Osteoblast (primary cell): Measurements from ENCODE around the gene ARNT2. TPM values are rescaled to one million over a fixed set of nuclear protein-coding genes. Genes with fewer than 3 reads are reported as not detected.

Source experiments
- DNase-seq: peaks from one replicate; pipeline ENCODE4 v3.0.0; 2011; ENCODE audit warnings: low spot score, mixed read lengths; ENCODE audit not compliant: insufficient read length; ENCODE audit errors: missing footprints
- H2AFZ ChIP-seq: 2 replicates; pipeline ENCODE4 v1.6.0; 2011; ENCODE audit warnings: mild to moderate bottlenecking, low read length
- H3K27ac ChIP-seq: 2 replicates; pipeline ENCODE4 v1.5.1; 2011; ENCODE audit warnings: mild to moderate bottlenecking, low read depth, low read length, moderate library complexity
- H3K27me3 ChIP-seq: 2 replicates; pipeline ENCODE4 v1.6.0; 2012; ENCODE audit warnings: mild to moderate bottlenecking, control low read depth, inconsistent platforms, low read length, moderate library complexity; ENCODE audit not compliant: insufficient read depth
- H3K36me3 ChIP-seq: 2 replicates; pipeline ENCODE4 v1.5.1; 2011; ENCODE audit warnings: mild to moderate bottlenecking, low read length, control low read depth, moderate library complexity; ENCODE audit not compliant: insufficient read depth
- H3K4me1 ChIP-seq: 2 replicates; pipeline ENCODE4 v1.5.1; 2011; ENCODE audit warnings: mild to moderate bottlenecking, low read length, control low read depth, moderate library complexity; ENCODE audit not compliant: insufficient read depth
- H3K4me2 ChIP-seq: 2 replicates; pipeline ENCODE4 v1.6.0; 2011; ENCODE audit warnings: mild to moderate bottlenecking, low read length; ENCODE audit not compliant: insufficient read depth
- H3K4me3 ChIP-seq: fragments of 200-600 bp; sonication (generic); 3 replicates; pipeline ENCODE4 v1.5.1; 2012; ENCODE audit warnings: mild to moderate bottlenecking, low read length, inconsistent platforms; ENCODE audit not compliant: insufficient read depth
- H3K79me2 ChIP-seq: 2 replicates; pipeline ENCODE4 v1.6.0; 2012; ENCODE audit warnings: mild to moderate bottlenecking, low read length, control low read depth, inconsistent platforms; ENCODE audit not compliant: insufficient read depth
- H3K9me3 ChIP-seq: 2 replicates; pipeline ENCODE4 v1.5.1; 2011; ENCODE audit warnings: low read depth, low read length, control low read depth
- H4K20me1 ChIP-seq: 2 replicates; pipeline ENCODE4 v1.6.0; 2012; ENCODE audit warnings: mild to moderate bottlenecking, low read length, control low read depth; ENCODE audit not compliant: insufficient read depth
- total RNA-seq: library from RNA; depleted of rRNA; stranded (reverse); fragments of >200 nt; gene quantifications from 2 replicates; pipeline ENCODE4 v1.2.3, GENCODE V29; 2012
- TF ChIP-seq, protein P1 (sequence below): IDR thresholded peaks from 2 replicates; pipeline ENCODE4 v1.5.1; 2011; ENCODE audit warnings: mild to moderate bottlenecking, low read depth, low read length, moderate library complexity; ENCODE audit errors: extremely low read depth

ARNT2 gene
- total RNA-seq, 1 donor = 30.0 TPM

- H3K27me3 ChIP-seq = no peaks in the 10 kb centered on the region
- H3K79me2 ChIP-seq = no peaks in the 10 kb centered on the region
- no peak overlapping the region for H3K27ac ChIP-seq
- H3K36me3 ChIP-seq = no peaks in the 10 kb centered on the region
- H4K20me1 ChIP-seq = no peaks in the 10 kb centered on the region
- H3K4me3 ChIP-seq = no peak overlapping the region
- DNase-seq = no peak
- H3K4me2 ChIP-seq = no peak overlapping the region
- H2AFZ ChIP-seq = no peak overlapping the region
- no peaks in the 10 kb centered on the region for H3K9me3 ChIP-seq
- TF ChIP-seq, protein P1, sequence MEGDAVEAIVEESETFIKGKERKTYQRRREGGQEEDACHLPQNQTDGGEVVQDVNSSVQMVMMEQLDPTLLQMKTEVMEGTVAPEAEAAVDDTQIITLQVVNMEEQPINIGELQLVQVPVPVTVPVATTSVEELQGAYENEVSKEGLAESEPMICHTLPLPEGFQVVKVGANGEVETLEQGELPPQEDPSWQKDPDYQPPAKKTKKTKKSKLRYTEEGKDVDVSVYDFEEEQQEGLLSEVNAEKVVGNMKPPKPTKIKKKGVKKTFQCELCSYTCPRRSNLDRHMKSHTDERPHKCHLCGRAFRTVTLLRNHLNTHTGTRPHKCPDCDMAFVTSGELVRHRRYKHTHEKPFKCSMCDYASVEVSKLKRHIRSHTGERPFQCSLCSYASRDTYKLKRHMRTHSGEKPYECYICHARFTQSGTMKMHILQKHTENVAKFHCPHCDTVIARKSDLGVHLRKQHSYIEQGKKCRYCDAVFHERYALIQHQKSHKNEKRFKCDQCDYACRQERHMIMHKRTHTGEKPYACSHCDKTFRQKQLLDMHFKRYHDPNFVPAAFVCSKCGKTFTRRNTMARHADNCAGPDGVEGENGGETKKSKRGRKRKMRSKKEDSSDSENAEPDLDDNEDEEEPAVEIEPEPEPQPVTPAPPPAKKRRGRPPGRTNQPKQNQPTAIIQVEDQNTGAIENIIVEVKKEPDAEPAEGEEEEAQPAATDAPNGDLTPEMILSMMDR = no peak
- H3K4me1 ChIP-seq = peaks cover 16% of the 10 kb centered on the region
These were observed 57.3 kb downstream of the ARNT2 start for GRCh38 chr15:80461356-80462095.

GRCh38 chr15:80462111-80462510, 57.9 kb downstream of the ARNT2 start:
- no peak overlapping the region for H3K4me2 ChIP-seq

GRCh38 chr15:80462836-80463512, 58.8 kb downstream of the ARNT2 start:
- no peak overlapping the region for H3K27ac ChIP-seq
- no peaks in the 10 kb centered on the region for H3K9me3 ChIP-seq
- H3K4me3 ChIP-seq = no peak overlapping the region
- DNase-seq = no peak
- no peak overlapping the region for H3K4me2 ChIP-seq
- no peaks in the 10 kb centered on the region for H3K79me2 ChIP-seq
- no peaks in the 10 kb centered on the region for H3K27me3 ChIP-seq
- no peaks in the 10 kb centered on the region for H4K20me1 ChIP-seq
- peaks cover 10% of the 10 kb centered on the region for H3K4me1 ChIP-seq
- H2AFZ ChIP-seq = no peak overlapping the region
- no peaks in the 10 kb centered on the region for H3K36me3 ChIP-seq
- TF ChIP-seq, protein P1 = no peak

More at GRCh38 chr15:80462111-80462510, 57.9 kb downstream of the ARNT2 start:
- Histone ChIP-seq H3K9me3 (no peaks in the 10 kb centered on the region), H3K27me3 (no peaks in the 10 kb centered on the region), H3K79me2 (no peaks in the 10 kb centered on the region), H3K4me3 (no peak overlapping the region), H3K27ac (no peak overlapping the region), H3K36me3 (no peaks in the 10 kb centered on the region), H3K4me1 (peaks cover 10% of the 10 kb centered on the region), H4K20me1 (no peaks in the 10 kb centered on the region), H2AFZ (no peak overlapping the region)
- TF ChIP-seq, protein P1 = no peak
- DNase-seq = no peak

- peaks cover 10% of the 10 kb centered on the region for H3K4me1 ChIP-seq
- TF ChIP-seq, protein P1 = no peak
- no peaks in the 10 kb centered on the region for H3K79me2 ChIP-seq
- H3K27me3 ChIP-seq = no peaks in the 10 kb centered on the region
- no peaks in the 10 kb centered on the region for H4K20me1 ChIP-seq
- no peak overlapping the region for H3K4me2 ChIP-seq
- H3K9me3 ChIP-seq = no peaks in the 10 kb centered on the region
- H2AFZ ChIP-seq = no peak overlapping the region
- H3K36me3 ChIP-seq = no peaks in the 10 kb centered on the region
- no peak overlapping the region for H3K27ac ChIP-seq
- no peak overlapping the region for H3K4me3 ChIP-seq
- no peak for DNase-seq
These were observed 60.9 kb downstream of the ARNT2 start for GRCh38 chr15:80464951-80465625.
